Keratinocyte (primary cell): ENCODE results near the gene NFKBIZ.

ENCODE experiments used
- EZH2 ChIP-seq: IDR thresholded peaks from one replicate; pipeline ENCODE4 v1.6.1; 2012; ENCODE audit warnings: inconsistent platforms, mild to moderate bottlenecking, low read length, moderate library complexity
- TF ChIP-seq, protein P1 (sequence below), 3 experiments: IDR thresholded peaks in 1 of 3; conservative IDR thresholded peaks in 1 of 3; optimal IDR thresholded peaks in 1 of 3; 2 replicates in 2 of 3; 3 replicates in 1 of 3; pipeline versions ENCODE3 to v1.5.1; 2011; ENCODE audit warnings: low read length in 3 of 3, mild to moderate bottlenecking in 3 of 3, moderate library complexity in 2 of 3, control low read depth in 1 of 3, inconsistent platforms in 1 of 3; ENCODE audit not compliant: insufficient read depth in 2 of 3; ENCODE audit errors: extremely low read depth in 1 of 3

DNA sequence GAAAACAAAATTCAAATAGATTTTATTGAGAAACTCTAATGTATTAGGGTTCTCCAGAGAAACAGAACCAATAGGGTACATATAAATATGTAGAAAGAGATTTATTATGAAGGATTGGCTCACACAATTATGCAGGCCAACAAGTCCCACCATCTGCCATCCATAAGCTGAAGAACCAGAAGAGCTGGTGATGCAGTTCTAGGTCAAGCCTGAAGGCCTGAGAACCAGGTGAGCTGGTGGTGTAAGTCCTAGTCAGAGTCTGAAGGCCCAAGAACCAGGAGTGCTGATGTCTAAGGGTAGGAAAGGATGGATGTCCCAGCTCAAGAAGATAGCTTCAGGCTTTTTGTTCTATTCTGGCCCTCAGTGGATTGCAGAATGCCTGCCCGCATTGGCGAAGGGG is 2.6 kb upstream of the NFKBIZ start:
- TF ChIP-seq, protein P1, sequence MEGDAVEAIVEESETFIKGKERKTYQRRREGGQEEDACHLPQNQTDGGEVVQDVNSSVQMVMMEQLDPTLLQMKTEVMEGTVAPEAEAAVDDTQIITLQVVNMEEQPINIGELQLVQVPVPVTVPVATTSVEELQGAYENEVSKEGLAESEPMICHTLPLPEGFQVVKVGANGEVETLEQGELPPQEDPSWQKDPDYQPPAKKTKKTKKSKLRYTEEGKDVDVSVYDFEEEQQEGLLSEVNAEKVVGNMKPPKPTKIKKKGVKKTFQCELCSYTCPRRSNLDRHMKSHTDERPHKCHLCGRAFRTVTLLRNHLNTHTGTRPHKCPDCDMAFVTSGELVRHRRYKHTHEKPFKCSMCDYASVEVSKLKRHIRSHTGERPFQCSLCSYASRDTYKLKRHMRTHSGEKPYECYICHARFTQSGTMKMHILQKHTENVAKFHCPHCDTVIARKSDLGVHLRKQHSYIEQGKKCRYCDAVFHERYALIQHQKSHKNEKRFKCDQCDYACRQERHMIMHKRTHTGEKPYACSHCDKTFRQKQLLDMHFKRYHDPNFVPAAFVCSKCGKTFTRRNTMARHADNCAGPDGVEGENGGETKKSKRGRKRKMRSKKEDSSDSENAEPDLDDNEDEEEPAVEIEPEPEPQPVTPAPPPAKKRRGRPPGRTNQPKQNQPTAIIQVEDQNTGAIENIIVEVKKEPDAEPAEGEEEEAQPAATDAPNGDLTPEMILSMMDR (optimal IDR thresholded peaks at IDR 0.05 in 1 of 3, IDR thresholded peaks at IDR 0.05 in 1 of 3, conservative IDR thresholded peaks at IDR 0.05 in 1 of 3; ENCODE audit: extremely low read depth in 1 of 3, insufficient read depth in 2 of 3, low read length in 3 of 3): no peak
- TF ChIP-seq EZH2: no peak
